ENCODE data around the gene EXOG.

EXOG gene

GRCh38 chr3:38458796-38459498 is 37.2 kb upstream of the EXOG start:
- Histone ChIP-seq H3K36me3 (ENCODE audit: insufficient read depth, low read length) (no peaks in the 10 kb centered on the region), H3K9ac (ENCODE audit: low read length) (no peak overlapping the region), H3K4me1 (ENCODE audit: insufficient read depth, low read length) (peaks cover 51% of the 10 kb centered on the region), H3K27me3 (ENCODE audit: control insufficient read depth in 1 of 2, insufficient read depth in 2 of 2, low read length in 2 of 2) (no peaks in the 10 kb centered on the region), H3K9me3 (ENCODE audit: low read length) (no peaks in the 10 kb centered on the region), H3K4me3 (ENCODE audit: low read depth in 1 of 2, low read length in 2 of 2) (peak overlapping the region in 1 of 2 donors; percentile 5), H3K27ac (ENCODE audit: low read depth, low read length) (no peak overlapping the region)

- Histone ChIP-seq H3K4me1 (ENCODE audit: insufficient read depth, low read length) (peaks cover 51% of the 10 kb centered on the region), H3K9me3 (ENCODE audit: low read length) (no peaks in the 10 kb centered on the region), H3K27ac (ENCODE audit: low read depth, low read length) (no peak overlapping the region), H3K4me3 (ENCODE audit: low read depth in 1 of 2, low read length in 2 of 2) (peak overlapping the region in 1 of 2 donors; percentile 5), H3K9ac (ENCODE audit: low read length) (no peak overlapping the region), H3K27me3 (ENCODE audit: control insufficient read depth in 1 of 2, insufficient read depth in 2 of 2, low read length in 2 of 2) (no peaks in the 10 kb centered on the region), H3K36me3 (ENCODE audit: insufficient read depth, low read length) (no peaks in the 10 kb centered on the region)
Measured at GRCh38 chr3:38459499-38460048, 36.6 kb upstream of the EXOG start.

- Histone ChIP-seq H3K27me3 (ENCODE audit: control insufficient read depth in 1 of 2, insufficient read depth in 2 of 2, low read length in 2 of 2) (no peaks in the 10 kb centered on the region), H3K9me3 (ENCODE audit: low read length) (no peaks in the 10 kb centered on the region), H3K27ac (ENCODE audit: low read depth, low read length) (no peak overlapping the region), H3K4me1 (ENCODE audit: insufficient read depth, low read length) (peaks cover 51% of the 10 kb centered on the region), H3K9ac (ENCODE audit: low read length) (no peak overlapping the region), H3K36me3 (ENCODE audit: insufficient read depth, low read length) (no peaks in the 10 kb centered on the region), H3K4me3 (ENCODE audit: low read depth in 1 of 2, low read length in 2 of 2) (peak overlapping the region in 1 of 2 donors; percentile 5)
Measured at GRCh38 chr3:38460377-38461270, 35.5 kb upstream of the EXOG start.

GRCh38 chr3:38465588-38466154 is 30.5 kb upstream of the EXOG start:
- no peaks in the 10 kb centered on the region for H3K36me3 ChIP-seq (ENCODE audit: insufficient read depth, low read length)
- peaks cover 8% of the 10 kb centered on the region for H3K4me1 ChIP-seq (ENCODE audit: insufficient read depth, low read length)
- H3K4me3 ChIP-seq (ENCODE audit: low read depth in 1 of 2, low read length in 2 of 2) = no peak overlapping the region
- no peak overlapping the region for H3K27ac ChIP-seq (ENCODE audit: low read depth, low read length)
- no peak overlapping the region for H3K9ac ChIP-seq (ENCODE audit: low read length)
- no peaks in the 10 kb centered on the region for H3K27me3 ChIP-seq (ENCODE audit: control insufficient read depth in 1 of 2, insufficient read depth in 2 of 2, low read length in 2 of 2)
- peaks cover 3% of the 10 kb centered on the region for H3K9me3 ChIP-seq (ENCODE audit: low read length)

GRCh38 chr3:38468765-38469164 is 27.4 kb upstream of the EXOG start:
- peaks cover 16% of the 10 kb centered on the region for H3K4me1 ChIP-seq (ENCODE audit: insufficient read depth, low read length)
- peaks cover 3% of the 10 kb centered on the region for H3K9me3 ChIP-seq (ENCODE audit: low read length)
- no peaks in the 10 kb centered on the region for H3K36me3 ChIP-seq (ENCODE audit: insufficient read depth, low read length)
- H3K27me3 ChIP-seq (ENCODE audit: control insufficient read depth in 1 of 2, insufficient read depth in 2 of 2, low read length in 2 of 2) = no peaks in the 10 kb centered on the region
- H3K9ac ChIP-seq (ENCODE audit: low read length) = no peak overlapping the region
- no peak overlapping the region for H3K4me3 ChIP-seq (ENCODE audit: low read depth in 1 of 2, low read length in 2 of 2)
- H3K27ac ChIP-seq (ENCODE audit: low read depth, low read length) = no peak overlapping the region

- Histone ChIP-seq H3K4me1 (ENCODE audit: insufficient read depth, low read length) (peaks cover 16% of the 10 kb centered on the region), H3K4me3 (ENCODE audit: low read depth in 1 of 2, low read length in 2 of 2) (no peak overlapping the region), H3K27ac (ENCODE audit: low read depth, low read length) (no peak overlapping the region), H3K9me3 (ENCODE audit: low read length) (peaks cover 3% of the 10 kb centered on the region), H3K9ac (ENCODE audit: low read length) (no peak overlapping the region), H3K27me3 (ENCODE audit: control insufficient read depth in 1 of 2, insufficient read depth in 2 of 2, low read length in 2 of 2) (no peaks in the 10 kb centered on the region), H3K36me3 (ENCODE audit: insufficient read depth, low read length) (no peaks in the 10 kb centered on the region)
Measured at GRCh38 chr3:38469852-38470251, 26.3 kb upstream of the EXOG start.

GRCh38 chr3:38471260-38471857 is 24.8 kb upstream of the EXOG start:
- no peak overlapping the region for H3K9ac ChIP-seq (ENCODE audit: low read length)
- H3K4me3 ChIP-seq (ENCODE audit: low read depth in 1 of 2, low read length in 2 of 2) = no peak overlapping the region
- H3K36me3 ChIP-seq (ENCODE audit: insufficient read depth, low read length) = no peaks in the 10 kb centered on the region
- H3K27ac ChIP-seq (ENCODE audit: low read depth, low read length) = no peak overlapping the region
- peaks cover 3% of the 10 kb centered on the region for H3K9me3 ChIP-seq (ENCODE audit: low read length)
- no peaks in the 10 kb centered on the region for H3K27me3 ChIP-seq (ENCODE audit: control insufficient read depth in 1 of 2, insufficient read depth in 2 of 2, low read length in 2 of 2)
- H3K4me1 ChIP-seq (ENCODE audit: insufficient read depth, low read length) = peaks cover 16% of the 10 kb centered on the region

GRCh38 chr3:38472342-38472741 is 23.8 kb upstream of the EXOG start:
- peaks cover 16% of the 10 kb centered on the region for H3K4me1 ChIP-seq (ENCODE audit: insufficient read depth, low read length)
- H3K36me3 ChIP-seq (ENCODE audit: insufficient read depth, low read length) = no peaks in the 10 kb centered on the region
- no peak overlapping the region for H3K9ac ChIP-seq (ENCODE audit: low read length)

GRCh38 chr3:38473229-38473628 is 22.9 kb upstream of the EXOG start:
- peaks cover 3% of the 10 kb centered on the region for H3K9me3 ChIP-seq (ENCODE audit: low read length)
- H3K9ac ChIP-seq (ENCODE audit: low read length) = no peak overlapping the region
- H3K4me3 ChIP-seq (ENCODE audit: low read depth in 1 of 2, low read length in 2 of 2) = no peak overlapping the region
- H3K36me3 ChIP-seq (ENCODE audit: insufficient read depth, low read length) = no peaks in the 10 kb centered on the region
- H3K4me1 ChIP-seq (ENCODE audit: insufficient read depth, low read length) = peaks cover 16% of the 10 kb centered on the region
- no peak overlapping the region for H3K27ac ChIP-seq (ENCODE audit: low read depth, low read length)
- no peaks in the 10 kb centered on the region for H3K27me3 ChIP-seq (ENCODE audit: control insufficient read depth in 1 of 2, insufficient read depth in 2 of 2, low read length in 2 of 2)

More at GRCh38 chr3:38472342-38472741, 23.8 kb upstream of the EXOG start:
- peaks cover 3% of the 10 kb centered on the region for H3K9me3 ChIP-seq (ENCODE audit: low read length)
- no peaks in the 10 kb centered on the region for H3K27me3 ChIP-seq (ENCODE audit: control insufficient read depth in 1 of 2, insufficient read depth in 2 of 2, low read length in 2 of 2)
- no peak overlapping the region for H3K4me3 ChIP-seq (ENCODE audit: low read depth in 1 of 2, low read length in 2 of 2)
- H3K27ac ChIP-seq (ENCODE audit: low read depth, low read length) = no peak overlapping the region

- Histone ChIP-seq H3K36me3 (ENCODE audit: insufficient read depth, low read length) (peaks cover 14% of the 10 kb centered on the region), H3K9me3 (ENCODE audit: low read length) (peaks cover under 1% of the 10 kb centered on the region), H3K4me1 (ENCODE audit: insufficient read depth, low read length) (peaks cover 16% of the 10 kb centered on the region), H3K27ac (ENCODE audit: low read depth, low read length) (no peak overlapping the region), H3K27me3 (ENCODE audit: control insufficient read depth in 1 of 2, insufficient read depth in 2 of 2, low read length in 2 of 2) (no peaks in the 10 kb centered on the region), H3K9ac (ENCODE audit: low read length) (no peak overlapping the region), H3K4me3 (ENCODE audit: low read depth in 1 of 2, low read length in 2 of 2) (no peak overlapping the region)
Measured at GRCh38 chr3:38474928-38475605, 21.1 kb upstream of the EXOG start.

All from muscle layer of colon (tissue), 2 donors.